WTC11 (cell line): ENCODE measurements around the gene EFNA5. TPM values are rescaled to one million over a fixed set of nuclear protein-coding genes. Genes with fewer than 3 reads are reported as not detected.

Source experiments
- ATAC-seq: fragments of 200-7000 bp; cut with Tn5 transposase; 2 replicates; pipeline ENCODE4 v1.10.0; 2021; ENCODE audit warnings: mild to moderate bottlenecking, moderate library complexity
- CTCF ChIA-PET: fragments of 300-600 bp; sonication (Branson Sonifier 250); formaldehyde crosslinking; loops from one replicate; lab custom pipeline; 2021; ENCODE audit warnings: antibody characterized with exemption; lab: Charles Lee
- POLR2A ChIA-PET: fragments of 350-600 bp; sonication (Branson Sonifier 250); formaldehyde crosslinking; loops from one replicate; lab custom pipeline; 2021; ENCODE audit warnings: antibody characterized with exemption; lab: Charles Lee
- DNase-seq: peaks from one replicate; pipeline ENCODE4 v3.0.0; 2021; ENCODE audit warnings: low spot score
- H3K27ac Mint-ChIP-seq: 2 replicates; pipeline ENCODE4 v1.8.0; 2021; ENCODE audit warnings: mixed read lengths
- H3K27me3 Mint-ChIP-seq: 2 replicates; pipeline ENCODE4 v1.8.0; 2021; ENCODE audit warnings: low read depth, mild to moderate bottlenecking, moderate library complexity, mixed read lengths
- H3K36me3 Mint-ChIP-seq: 2 replicates; pipeline ENCODE4 v1.8.0; 2021; ENCODE audit warnings: mixed read lengths
- H3K4me1 Mint-ChIP-seq: 2 replicates; pipeline ENCODE4 v1.8.0; 2022; ENCODE audit warnings: mixed read lengths
- H3K4me3 Mint-ChIP-seq: 2 replicates; pipeline ENCODE4 v1.8.0; 2021; ENCODE audit warnings: mild to moderate bottlenecking, moderate library complexity, mixed read lengths
- H3K9me3 Mint-ChIP-seq: 2 replicates; pipeline ENCODE4 v1.8.0; 2021; ENCODE audit warnings: mixed read lengths
- ATF6 ChIP-seq: sonication (generic); formaldehyde crosslinking; IDR thresholded peaks from 2 replicates; pipeline ENCODE4 v1.8.1; 2023; ENCODE audit warnings: mild to moderate bottlenecking, missing genetic modification reagents
- E2F5 ChIP-seq: sonication (generic); formaldehyde crosslinking; IDR thresholded peaks from 2 replicates; pipeline ENCODE4 v1.8.1; 2022; ENCODE audit warnings: mild to moderate bottlenecking, moderate library complexity, missing genetic modification reagents
- ERG ChIP-seq: fragments of 250-450 bp; sonication (Bioruptor Pico); IDR thresholded peaks from 2 replicates; pipeline ENCODE4 v1.8.0; 2021; ENCODE audit warnings: mild to moderate bottlenecking
- GABPB1 ChIP-seq: sonication (generic); formaldehyde crosslinking; IDR thresholded peaks from 2 replicates; pipeline ENCODE4 v1.8.1; 2023; ENCODE audit warnings: mild to moderate bottlenecking, missing genetic modification reagents
- GRHL2 ChIP-seq: fragments of 250-450 bp; sonication (Bioruptor Pico); IDR thresholded peaks from 2 replicates; pipeline ENCODE4 v1.8.0; 2022; ENCODE audit warnings: mild to moderate bottlenecking, moderate library complexity; ENCODE audit not compliant: insufficient replicate concordance, severe bottlenecking
- IRF1 ChIP-seq: sonication (generic); formaldehyde crosslinking; IDR thresholded peaks from 2 replicates; pipeline ENCODE4 v1.8.0; 2023; ENCODE audit warnings: missing genetic modification reagents
- MXD4 ChIP-seq: fragments of 250-450 bp; sonication (Bioruptor Pico); IDR thresholded peaks from 2 replicates; pipeline ENCODE4 v1.8.0; 2021; ENCODE audit warnings: mild to moderate bottlenecking, moderate library complexity, borderline replicate concordance
- MYBL2 ChIP-seq: sonication (generic); formaldehyde crosslinking; IDR thresholded peaks from 2 replicates; pipeline ENCODE4 v1.8.1; 2023; ENCODE audit warnings: mild to moderate bottlenecking, moderate library complexity, missing genetic modification reagents
- NFYB ChIP-seq: sonication (generic); formaldehyde crosslinking; conservative IDR thresholded peaks from 2 replicates; pipeline ENCODE4 v1.8.0; 2022; ENCODE audit warnings: low read depth, missing genetic modification reagents
- OVOL2 ChIP-seq: fragments of 250-450 bp; sonication (Bioruptor Pico); IDR thresholded peaks from 2 replicates; pipeline ENCODE4 v1.9.0; 2021; ENCODE audit warnings: mild to moderate bottlenecking, borderline replicate concordance
- PREB ChIP-seq: sonication (generic); formaldehyde crosslinking; IDR thresholded peaks from 2 replicates; pipeline ENCODE4 v1.8.1; 2022; ENCODE audit warnings: mild to moderate bottlenecking, missing genetic modification reagents, moderate library complexity, borderline replicate concordance
- TEAD4 ChIP-seq: sonication (generic); formaldehyde crosslinking; IDR thresholded peaks from 2 replicates; pipeline ENCODE4 v1.8.0; 2022; ENCODE audit warnings: mild to moderate bottlenecking, missing genetic modification reagents
- USF1 ChIP-seq: sonication (generic); formaldehyde crosslinking; IDR thresholded peaks from 2 replicates; pipeline ENCODE4 v1.8.0; 2022; ENCODE audit warnings: mild to moderate bottlenecking, missing genetic modification reagents
- ZNF423 ChIP-seq: fragments of 250-450 bp; sonication (Bioruptor Pico); IDR thresholded peaks from 2 replicates; pipeline ENCODE4 v2.1.2; 2022; ENCODE audit warnings: mild to moderate bottlenecking, moderate library complexity
- total RNA-seq: library from RNA; stranded (reverse); gene quantifications from 3 replicates; pipeline ENCODE4 v1.2.3, GENCODE V29; 2021
- TF ChIP-seq, protein P1 (sequence below): sonication (generic); formaldehyde crosslinking; conservative IDR thresholded peaks from 2 replicates; pipeline ENCODE4 v1.8.1; 2023; ENCODE audit warnings: mild to moderate bottlenecking, low read depth, missing genetic modification reagents, moderate library complexity
- TF ChIP-seq, protein P2 (sequence below): fragments of 250-450 bp; sonication (Bioruptor Pico); conservative IDR thresholded peaks from 2 replicates; pipeline ENCODE4 v1.9.0; 2021; ENCODE audit warnings: mild to moderate bottlenecking

The EFNA5 gene
- total RNA-seq, 1 experiment from 2014 or later: 17.4 TPM

- DNase-seq (no peak), ATAC-seq (peak; percentile 44)
- peaks cover 20% of the 10 kb centered on the region for H3K9me3 Mint-ChIP-seq
- H3K36me3 Mint-ChIP-seq: peaks cover 9% of the 10 kb centered on the region
- peak overlapping the region; percentile 59; the same call in 1 of the 2 replicates for H3K27ac Mint-ChIP-seq
- H3K4me1 Mint-ChIP-seq: peaks cover 11% of the 10 kb centered on the region
- POLR2A ChIA-PET: no interaction called here
- no peak for TF ChIP-seq ZNF423
- TF ChIP-seq GRHL2 (CRISPR knock-in tag): no peak
- TF ChIP-seq ATF6: no peak
- TF ChIP-seq, all 79 proteins: peak for 0
- Mint-ChIP-seq H3K27me3 (no peaks in the 10 kb centered on the region), H3K4me3 (peak overlapping the region; percentile 27)
- CTCF ChIA-PET: interaction anchor here (0.8 kb wide), 1 partner anchor 9 kb away, joined by 3 read pairs; no protein-coding TSS in a partner anchor
Measured at GRCh38 chr5:107696498-107696897, 25.8 kb upstream of the EFNA5 start.

DNA sequence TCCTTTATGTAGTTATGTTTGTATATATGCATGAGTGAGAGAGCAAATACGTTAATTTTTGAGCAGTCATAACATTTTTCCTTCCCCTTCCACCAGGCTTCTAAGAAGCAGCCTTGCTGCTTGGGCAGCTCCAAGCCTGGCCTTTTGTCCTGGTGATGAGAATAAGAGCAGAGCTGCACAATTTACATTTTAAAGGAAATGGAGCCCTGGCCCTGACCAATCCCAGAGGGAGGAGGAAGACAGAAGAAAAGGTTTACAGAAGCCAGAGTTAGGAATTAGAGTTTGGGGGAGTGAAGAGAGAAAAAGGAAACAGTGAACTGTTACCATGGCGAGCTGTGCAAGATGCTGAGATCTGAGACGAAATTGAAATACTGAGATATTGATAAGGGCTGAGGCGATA lies 25.3 kb upstream of the EFNA5 start:
- Mint-ChIP-seq H3K9me3 (peaks cover 22% of the 10 kb centered on the region), H3K4me3 (peak overlapping the region; percentile 27)
- DNase-seq: peak; percentile 36

DNA sequence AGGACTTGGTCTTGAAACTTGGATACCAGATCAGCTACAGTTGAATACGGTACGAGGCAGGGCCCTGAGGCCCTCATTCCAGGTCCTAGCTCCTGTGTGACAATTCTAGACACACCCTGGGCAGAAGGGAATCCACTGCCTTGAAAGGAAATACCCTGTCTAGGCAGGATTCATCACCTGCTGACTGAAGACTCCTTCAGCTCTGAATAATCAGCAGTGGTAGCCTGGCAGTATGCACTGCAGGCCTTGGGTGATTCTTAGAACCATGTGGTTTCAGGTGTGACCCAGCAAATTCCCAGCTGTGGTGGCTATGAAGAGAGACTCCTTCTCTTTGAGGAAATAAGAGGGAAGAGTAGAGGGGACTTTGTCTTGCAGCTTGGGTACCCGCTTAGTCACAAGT lies 17.2 kb upstream of the EFNA5 start:
- POLR2A ChIA-PET: no interaction called here
- no peaks in the 10 kb centered on the region for H3K27me3 Mint-ChIP-seq
- DNase-seq: no peak
- TF ChIP-seq TEAD4: no peak
- no peak for TF ChIP-seq GABPB1 (CRISPR knock-in tag)
- TF ChIP-seq OVOL2: no peak
- no peak for TF ChIP-seq IRF1 (CRISPR knock-in tag)
- no peak for TF ChIP-seq USF1 (CRISPR knock-in tag)
- TF ChIP-seq, protein P1, sequence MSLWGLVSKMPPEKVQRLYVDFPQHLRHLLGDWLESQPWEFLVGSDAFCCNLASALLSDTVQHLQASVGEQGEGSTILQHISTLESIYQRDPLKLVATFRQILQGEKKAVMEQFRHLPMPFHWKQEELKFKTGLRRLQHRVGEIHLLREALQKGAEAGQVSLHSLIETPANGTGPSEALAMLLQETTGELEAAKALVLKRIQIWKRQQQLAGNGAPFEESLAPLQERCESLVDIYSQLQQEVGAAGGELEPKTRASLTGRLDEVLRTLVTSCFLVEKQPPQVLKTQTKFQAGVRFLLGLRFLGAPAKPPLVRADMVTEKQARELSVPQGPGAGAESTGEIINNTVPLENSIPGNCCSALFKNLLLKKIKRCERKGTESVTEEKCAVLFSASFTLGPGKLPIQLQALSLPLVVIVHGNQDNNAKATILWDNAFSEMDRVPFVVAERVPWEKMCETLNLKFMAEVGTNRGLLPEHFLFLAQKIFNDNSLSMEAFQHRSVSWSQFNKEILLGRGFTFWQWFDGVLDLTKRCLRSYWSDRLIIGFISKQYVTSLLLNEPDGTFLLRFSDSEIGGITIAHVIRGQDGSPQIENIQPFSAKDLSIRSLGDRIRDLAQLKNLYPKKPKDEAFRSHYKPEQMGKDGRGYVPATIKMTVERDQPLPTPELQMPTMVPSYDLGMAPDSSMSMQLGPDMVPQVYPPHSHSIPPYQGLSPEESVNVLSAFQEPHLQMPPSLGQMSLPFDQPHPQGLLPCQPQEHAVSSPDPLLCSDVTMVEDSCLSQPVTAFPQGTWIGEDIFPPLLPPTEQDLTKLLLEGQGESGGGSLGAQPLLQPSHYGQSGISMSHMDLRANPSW (CRISPR knock-in tag): no peak
- no peak for TF ChIP-seq MYBL2 (CRISPR knock-in tag)
- TF ChIP-seq, all 79 proteins: peak for 0
- peaks cover 5% of the 10 kb centered on the region for H3K4me1 Mint-ChIP-seq
- CTCF ChIA-PET: interaction anchor here (0.6 kb wide), 1 partner anchor 458 kb away, joined by 3 read pairs; no protein-coding TSS in a partner anchor
- peak; percentile 41; the same call in 1 of the 2 replicates for ATAC-seq
- peaks cover 12% of the 10 kb centered on the region for H3K36me3 Mint-ChIP-seq
- H3K9me3 Mint-ChIP-seq: peaks cover 29% of the 10 kb centered on the region
- no peak overlapping the region for H3K4me3 Mint-ChIP-seq
- H3K27ac Mint-ChIP-seq: no peak overlapping the region

More for the DNA sequence above, 25.3 kb upstream of the EFNA5 start:
- POLR2A ChIA-PET: no interaction called here
- TF ChIP-seq E2F5 (no peak), ERG (CRISPR knock-in tag) (no peak), NFYB (CRISPR knock-in tag) (no peak), MXD4 (CRISPR knock-in tag) (no peak), PREB (CRISPR knock-in tag) (no peak)
- TF ChIP-seq, protein P2, sequence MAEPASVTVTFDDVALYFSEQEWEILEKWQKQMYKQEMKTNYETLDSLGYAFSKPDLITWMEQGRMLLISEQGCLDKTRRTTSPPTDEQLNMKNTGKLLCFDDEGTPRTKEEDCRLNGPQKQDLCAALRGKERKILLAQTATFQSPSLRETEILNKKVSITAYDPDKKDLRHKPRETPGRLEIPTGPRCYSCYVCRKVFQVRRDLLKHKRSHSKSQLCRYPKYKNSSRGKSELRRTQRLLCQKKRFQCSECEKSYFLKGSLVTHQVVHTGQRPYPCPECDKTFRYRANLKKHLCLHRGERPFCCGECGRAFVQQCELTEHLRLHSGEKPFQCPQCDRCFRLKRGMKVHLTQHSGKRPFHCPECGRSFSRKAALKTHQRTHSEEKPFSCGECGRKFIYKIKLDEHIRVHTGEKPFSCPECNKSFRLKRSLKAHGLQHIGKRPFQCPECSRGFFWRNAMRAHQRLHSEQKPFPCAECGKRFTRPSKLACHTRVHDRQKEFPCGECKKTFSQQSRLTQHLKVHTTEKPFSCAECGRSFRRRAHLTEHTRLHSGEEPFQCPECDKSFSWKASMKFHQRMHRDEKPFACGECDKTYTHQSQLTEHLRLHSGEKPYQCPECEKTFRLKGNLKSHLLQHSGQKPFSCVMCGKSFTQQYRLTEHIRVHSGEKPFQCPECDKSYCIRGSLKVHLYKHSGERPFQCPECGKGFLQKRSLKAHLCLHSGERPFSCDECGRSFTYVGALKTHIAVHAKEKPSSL (CRISPR knock-in tag): no peak
- TF ChIP-seq, all 79 proteins: peak for 0
- CTCF ChIA-PET: interaction anchor here (0.8 kb wide), 1 partner anchor 9 kb away, joined by 3 read pairs; no protein-coding TSS in a partner anchor
- peaks cover 11% of the 10 kb centered on the region for H3K4me1 Mint-ChIP-seq
- H3K27ac Mint-ChIP-seq: peak overlapping the region; percentile 59
- ATAC-seq: peak; percentile 100
- H3K27me3 Mint-ChIP-seq: no peaks in the 10 kb centered on the region
- H3K36me3 Mint-ChIP-seq: peaks cover 10% of the 10 kb centered on the region
